ENCODE results near the gene VAV2. TPM values are rescaled to one million over a fixed set of nuclear protein-coding genes. Genes with fewer than 3 reads are reported as not detected.

The VAV2 gene
- total RNA-seq, 2 experiments from 2014 or later = 11.0 to 27.8 TPM

DNA sequence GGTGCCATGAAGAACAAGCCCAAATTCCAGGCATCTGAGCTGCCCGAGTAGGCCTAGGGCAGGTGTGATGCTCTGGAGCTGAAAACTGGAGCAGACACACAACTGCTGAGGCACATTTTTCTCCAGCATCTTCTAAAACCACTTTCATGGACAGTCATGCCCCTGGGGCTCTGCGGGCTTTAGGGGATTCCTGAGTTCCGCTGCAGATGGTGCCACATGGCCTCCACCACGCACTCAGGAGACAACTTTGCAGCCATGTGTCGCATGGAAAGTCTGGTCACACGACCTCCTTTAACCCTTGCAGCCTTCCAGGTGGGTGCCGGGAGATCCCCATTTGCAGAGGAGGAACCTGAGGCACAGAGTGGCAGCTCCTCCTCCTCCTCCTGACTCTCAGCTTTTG, 141.2 kb downstream of the VAV2 start:
- BruUV-seq (replicated peaks) = no TSS peak
- Histone ChIP-seq H2AFZ (ENCODE audit: low read length) (no peak overlapping the region), H3K4me2 (ENCODE audit: low read length) (no peak overlapping the region), H3K4me1 (ENCODE audit: insufficient read depth, low read length, poor library complexity, severe bottlenecking) (no peaks in the 10 kb centered on the region), H3K4me3 (ENCODE audit: low read depth, low read length, poor library complexity, severe bottlenecking) (no peak overlapping the region), H3K9me3 (ENCODE audit: low read length) (no peaks in the 10 kb centered on the region), H3K79me2 (ENCODE audit: insufficient read depth, low read depth, low read length) (no peaks in the 10 kb centered on the region), H3K27ac (ENCODE audit: low read depth, low read length, poor library complexity, severe bottlenecking) (no peak overlapping the region), H3K36me3 (ENCODE audit: insufficient read depth, low read length) (no peaks in the 10 kb centered on the region), H3K9me2 (ENCODE audit: insufficient read depth, low read length) (no peaks in the 10 kb centered on the region), H4K20me1 (ENCODE audit: insufficient read depth, low read length) (no peaks in the 10 kb centered on the region)
- ChIA-PET CTCF (ENCODE audit: unreplicated experiment) (interaction anchor here (0.6 kb wide), 1 partner anchor 19 kb away, joined by 3 read pairs; no protein-coding TSS in a partner anchor), POLR2A (no interaction called here)
- TF ChIP-seq, protein P1, sequence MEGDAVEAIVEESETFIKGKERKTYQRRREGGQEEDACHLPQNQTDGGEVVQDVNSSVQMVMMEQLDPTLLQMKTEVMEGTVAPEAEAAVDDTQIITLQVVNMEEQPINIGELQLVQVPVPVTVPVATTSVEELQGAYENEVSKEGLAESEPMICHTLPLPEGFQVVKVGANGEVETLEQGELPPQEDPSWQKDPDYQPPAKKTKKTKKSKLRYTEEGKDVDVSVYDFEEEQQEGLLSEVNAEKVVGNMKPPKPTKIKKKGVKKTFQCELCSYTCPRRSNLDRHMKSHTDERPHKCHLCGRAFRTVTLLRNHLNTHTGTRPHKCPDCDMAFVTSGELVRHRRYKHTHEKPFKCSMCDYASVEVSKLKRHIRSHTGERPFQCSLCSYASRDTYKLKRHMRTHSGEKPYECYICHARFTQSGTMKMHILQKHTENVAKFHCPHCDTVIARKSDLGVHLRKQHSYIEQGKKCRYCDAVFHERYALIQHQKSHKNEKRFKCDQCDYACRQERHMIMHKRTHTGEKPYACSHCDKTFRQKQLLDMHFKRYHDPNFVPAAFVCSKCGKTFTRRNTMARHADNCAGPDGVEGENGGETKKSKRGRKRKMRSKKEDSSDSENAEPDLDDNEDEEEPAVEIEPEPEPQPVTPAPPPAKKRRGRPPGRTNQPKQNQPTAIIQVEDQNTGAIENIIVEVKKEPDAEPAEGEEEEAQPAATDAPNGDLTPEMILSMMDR (conservative IDR thresholded peaks at IDR 0.05; ENCODE audit: low read length) = no peak
- no peak for TF ChIP-seq EZH2phosphoT487 (IDR thresholded peaks at IDR 0.05; ENCODE audit: borderline replicate concordance, low read depth, low read length)
- DNase-seq (ENCODE audit: low spot score) = no peak
- intact Hi-C loops (cut with micrococcal nuclease; ENCODE audit: unreplicated experiment) = no loop called here

DNA sequence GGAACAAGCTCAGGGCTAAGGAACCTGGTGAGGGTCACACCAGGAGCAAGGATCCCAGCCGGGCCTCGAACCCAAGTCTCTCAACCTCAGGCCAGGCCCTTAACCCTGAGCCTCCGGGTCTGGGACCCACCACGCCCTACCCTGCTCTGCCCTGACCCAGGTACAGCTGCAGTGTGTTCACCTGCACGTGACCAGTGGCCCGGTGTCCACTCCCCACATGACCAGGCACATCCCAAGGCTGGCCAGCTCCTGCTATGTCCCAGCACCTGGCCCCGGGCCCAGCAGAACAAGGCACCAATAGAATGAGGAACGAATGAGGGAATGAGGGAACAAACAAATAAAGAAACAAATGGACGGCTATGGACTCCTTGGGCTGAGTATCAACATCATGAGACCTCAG, 142.0 kb downstream of the VAV2 start:
- Histone ChIP-seq H3K9me3 (ENCODE audit: low read length) (no peaks in the 10 kb centered on the region), H3K4me1 (ENCODE audit: insufficient read depth, low read length, poor library complexity, severe bottlenecking) (no peaks in the 10 kb centered on the region), H3K4me3 (ENCODE audit: low read depth, low read length, poor library complexity, severe bottlenecking) (no peak overlapping the region), H2AFZ (ENCODE audit: low read length) (no peak overlapping the region), H3K9me2 (ENCODE audit: insufficient read depth, low read length) (no peaks in the 10 kb centered on the region), H3K4me2 (ENCODE audit: low read length) (no peak overlapping the region), H3K27ac (ENCODE audit: low read depth, low read length, poor library complexity, severe bottlenecking) (no peak overlapping the region), H3K36me3 (ENCODE audit: insufficient read depth, low read length) (no peaks in the 10 kb centered on the region), H4K20me1 (ENCODE audit: insufficient read depth, low read length) (no peaks in the 10 kb centered on the region), H3K79me2 (ENCODE audit: insufficient read depth, low read depth, low read length) (no peaks in the 10 kb centered on the region)
- BruUV-seq (replicated peaks) = no TSS peak
- POLR2A ChIA-PET = no interaction called here
- TF ChIP-seq EZH2phosphoT487 (IDR thresholded peaks at IDR 0.05; ENCODE audit: borderline replicate concordance, low read depth, low read length) = no peak
- TF ChIP-seq, protein P1 (conservative IDR thresholded peaks at IDR 0.05; ENCODE audit: low read length) = no peak
- CTCF ChIA-PET (ENCODE audit: unreplicated experiment) = no interaction called here
- DNase-seq (ENCODE audit: low spot score) = no peak
- intact Hi-C loops (cut with micrococcal nuclease; ENCODE audit: unreplicated experiment) = no loop called here

DNA sequence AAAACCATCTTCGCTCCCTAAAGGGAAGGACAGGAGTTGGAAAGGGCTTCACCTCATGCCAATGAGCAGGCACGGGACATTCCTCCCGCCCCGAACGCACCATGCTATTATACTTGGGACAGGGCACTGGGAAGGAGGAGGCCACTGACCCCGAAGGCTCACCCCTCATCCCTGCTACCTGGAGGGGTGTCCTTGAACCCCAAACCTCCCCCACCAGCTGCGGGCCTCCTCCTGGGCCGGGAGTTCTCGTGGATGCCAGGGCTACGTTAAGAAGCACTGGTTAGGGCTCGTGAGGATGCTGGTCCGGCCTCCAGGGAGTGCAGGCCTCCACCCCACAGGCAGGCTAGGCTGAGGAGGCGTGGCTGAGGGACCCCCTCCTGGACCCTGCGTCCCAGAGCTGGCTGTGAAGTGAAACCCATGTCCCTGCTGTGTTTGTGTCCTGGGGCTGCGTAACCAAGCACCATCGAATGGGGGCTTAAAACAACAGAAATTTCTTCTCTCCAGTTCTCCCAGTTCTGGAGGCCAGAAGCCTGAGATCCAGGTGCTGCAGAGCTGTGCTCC, 142.9 kb downstream of the VAV2 start:
- Histone ChIP-seq H3K9me3 (ENCODE audit: low read length) (no peaks in the 10 kb centered on the region), H3K4me3 (ENCODE audit: low read depth, low read length, poor library complexity, severe bottlenecking) (no peak overlapping the region), H2AFZ (ENCODE audit: low read length) (no peak overlapping the region), H3K9me2 (ENCODE audit: insufficient read depth, low read length) (no peaks in the 10 kb centered on the region), H3K27ac (ENCODE audit: low read depth, low read length, poor library complexity, severe bottlenecking) (no peak overlapping the region), H4K20me1 (ENCODE audit: insufficient read depth, low read length) (no peaks in the 10 kb centered on the region), H3K4me1 (ENCODE audit: insufficient read depth, low read length, poor library complexity, severe bottlenecking) (no peaks in the 10 kb centered on the region), H3K36me3 (ENCODE audit: insufficient read depth, low read length) (no peaks in the 10 kb centered on the region), H3K4me2 (ENCODE audit: low read length) (no peak overlapping the region), H3K79me2 (ENCODE audit: insufficient read depth, low read depth, low read length) (no peaks in the 10 kb centered on the region)
- DNase-seq (ENCODE audit: low spot score) = no peak
- ChIA-PET POLR2A (no interaction called here), CTCF (ENCODE audit: unreplicated experiment) (no interaction called here)
- TF ChIP-seq EZH2phosphoT487 (IDR thresholded peaks at IDR 0.05; ENCODE audit: borderline replicate concordance, low read depth, low read length) = no peak
- TF ChIP-seq, protein P1 (conservative IDR thresholded peaks at IDR 0.05; ENCODE audit: low read length) = no peak
- intact Hi-C loops (cut with micrococcal nuclease; ENCODE audit: unreplicated experiment) = no loop called here
- BruUV-seq (replicated peaks) = no TSS peak
